ENCODE results near the gene DLG4.
A peak's percentile ranks its signal among the peaks of the same experiment; 100 is the strongest.

The DLG4 gene

DNA sequence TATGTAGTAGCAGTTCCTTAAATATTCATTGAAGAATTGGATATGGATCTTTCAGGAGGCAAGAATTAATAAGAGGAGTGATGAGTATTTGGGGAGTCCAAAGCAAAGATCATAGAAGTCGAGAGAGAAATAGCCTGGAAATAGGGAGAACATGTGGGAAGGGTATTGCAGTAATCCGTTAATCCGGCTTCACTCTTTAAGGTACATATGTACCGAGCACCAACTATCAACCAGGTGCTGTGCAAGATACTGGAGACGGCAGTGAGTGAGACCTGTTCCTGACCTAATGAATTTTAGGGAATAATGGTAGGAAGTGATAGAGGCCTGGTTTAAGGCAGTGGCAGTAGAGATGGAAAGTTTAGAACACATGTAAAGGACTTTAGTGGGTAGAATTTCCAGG lies 33.4 kb upstream of the DLG4 start:
- TF ChIP-seq, protein P1, sequence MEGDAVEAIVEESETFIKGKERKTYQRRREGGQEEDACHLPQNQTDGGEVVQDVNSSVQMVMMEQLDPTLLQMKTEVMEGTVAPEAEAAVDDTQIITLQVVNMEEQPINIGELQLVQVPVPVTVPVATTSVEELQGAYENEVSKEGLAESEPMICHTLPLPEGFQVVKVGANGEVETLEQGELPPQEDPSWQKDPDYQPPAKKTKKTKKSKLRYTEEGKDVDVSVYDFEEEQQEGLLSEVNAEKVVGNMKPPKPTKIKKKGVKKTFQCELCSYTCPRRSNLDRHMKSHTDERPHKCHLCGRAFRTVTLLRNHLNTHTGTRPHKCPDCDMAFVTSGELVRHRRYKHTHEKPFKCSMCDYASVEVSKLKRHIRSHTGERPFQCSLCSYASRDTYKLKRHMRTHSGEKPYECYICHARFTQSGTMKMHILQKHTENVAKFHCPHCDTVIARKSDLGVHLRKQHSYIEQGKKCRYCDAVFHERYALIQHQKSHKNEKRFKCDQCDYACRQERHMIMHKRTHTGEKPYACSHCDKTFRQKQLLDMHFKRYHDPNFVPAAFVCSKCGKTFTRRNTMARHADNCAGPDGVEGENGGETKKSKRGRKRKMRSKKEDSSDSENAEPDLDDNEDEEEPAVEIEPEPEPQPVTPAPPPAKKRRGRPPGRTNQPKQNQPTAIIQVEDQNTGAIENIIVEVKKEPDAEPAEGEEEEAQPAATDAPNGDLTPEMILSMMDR (IDR thresholded peaks at IDR 0.05; ENCODE audit: low read depth, low read length): no peak
- DNase-seq (ENCODE audit: low read depth in 2 of 2): no peak
- peak overlapping the region; percentile 73 to 89 for H3K4me3 ChIP-seq (replicated peaks in 1 of 2; ENCODE audit: low read depth in 2 of 2, low read length in 2 of 2)

DNA sequence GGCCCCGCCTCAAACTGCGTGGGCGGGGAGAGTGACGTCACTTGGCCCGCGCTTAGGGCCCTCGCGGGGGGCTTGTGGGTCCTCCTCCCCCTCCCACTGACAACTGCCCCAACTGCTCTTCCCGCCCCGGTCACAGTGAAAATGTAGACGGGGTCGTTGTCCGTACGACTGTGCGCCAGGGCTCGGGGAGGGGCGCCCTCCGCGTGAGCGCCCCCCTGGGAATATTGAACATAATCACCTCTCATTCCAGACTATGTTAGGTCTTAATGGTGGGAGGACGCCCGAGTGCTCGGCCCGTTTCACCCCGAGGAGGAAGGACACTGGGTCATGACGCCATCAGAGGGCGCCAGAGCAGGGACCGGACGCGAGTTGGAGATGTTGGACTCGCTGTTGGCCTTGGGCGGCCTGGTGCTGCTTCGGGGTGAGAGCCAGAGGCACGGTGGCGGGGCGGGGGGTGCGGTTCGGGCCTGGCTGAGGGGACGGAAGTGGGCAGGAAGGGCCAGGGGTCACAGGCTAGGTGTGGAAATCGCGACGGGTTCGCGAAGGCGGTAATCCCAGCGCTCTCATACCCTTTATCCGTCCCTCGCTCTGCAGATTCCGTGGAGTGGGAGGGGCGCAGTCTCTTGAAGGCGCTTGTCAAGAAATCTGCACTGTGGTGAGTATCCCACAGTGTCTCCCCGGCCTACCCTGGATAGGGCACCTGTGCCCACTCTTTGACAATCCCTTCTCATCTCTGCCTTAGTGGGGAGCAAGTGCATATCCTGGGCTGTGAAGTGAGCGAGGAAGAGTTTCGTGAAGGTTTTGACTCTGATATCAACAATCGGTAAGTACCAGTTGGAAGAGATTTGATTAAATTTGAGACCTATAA lies 32.8 kb upstream of the DLG4 start, which contains the start of gene ELP5:
Gene ELP5, plus strand, starts transcription at position 40 of the 868 bp plus-strand sequence. Its CDS starts 336 bp downstream, at position 376.
- peak within 1 kb of the TSS; percentile 83 to 89 for H3K4me3 ChIP-seq (replicated peaks in 1 of 2; ENCODE audit: low read depth in 2 of 2, low read length in 2 of 2)
- TF ChIP-seq, protein P1 (IDR thresholded peaks at IDR 0.05; ENCODE audit: low read depth, low read length): no peak
- DNase-seq (ENCODE audit: low read depth in 2 of 2): peak; percentile 96 to 97

DNA sequence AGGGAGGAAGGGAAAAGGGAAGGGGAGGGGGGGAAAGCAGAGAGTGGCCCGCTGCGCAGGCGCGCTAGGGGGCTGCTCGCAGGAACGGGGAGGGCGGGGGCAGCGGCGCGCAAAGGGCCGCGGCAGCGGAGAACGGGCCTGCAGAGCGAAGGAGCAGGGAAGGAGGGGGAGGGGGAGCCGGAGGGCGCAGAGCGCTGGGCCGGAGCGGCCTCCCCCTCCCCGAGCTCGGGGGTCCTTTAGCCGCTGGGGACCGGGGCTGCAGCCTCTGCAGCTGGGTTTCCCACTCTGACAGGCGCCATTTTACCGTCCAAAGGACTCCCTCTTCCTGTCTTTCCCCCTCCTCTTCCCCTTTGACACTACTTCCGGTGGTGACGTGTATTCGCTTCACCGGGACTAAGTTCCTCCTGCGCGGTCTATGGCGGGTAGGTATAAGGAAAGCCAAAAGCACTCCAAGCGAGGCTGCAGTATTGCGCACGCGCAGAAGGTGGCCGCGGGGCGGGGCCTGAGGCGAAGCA lies 32.1 kb upstream of the DLG4 start, which contains the start of gene CTDNEP1:
Gene CTDNEP1, minus strand, starts transcription at position 74 of the 515 bp plus-strand sequence. CDS start 438 bp downstream, outside the sequence.
- peak within 1 kb of the TSS; percentile 83 to 89 for H3K4me3 ChIP-seq (replicated peaks in 1 of 2; ENCODE audit: low read depth in 2 of 2, low read length in 2 of 2)
- TF ChIP-seq, protein P1 (IDR thresholded peaks at IDR 0.05; ENCODE audit: low read depth, low read length): no peak
- peak; percentile 100 for DNase-seq (ENCODE audit: low read depth in 2 of 2)

DNA sequence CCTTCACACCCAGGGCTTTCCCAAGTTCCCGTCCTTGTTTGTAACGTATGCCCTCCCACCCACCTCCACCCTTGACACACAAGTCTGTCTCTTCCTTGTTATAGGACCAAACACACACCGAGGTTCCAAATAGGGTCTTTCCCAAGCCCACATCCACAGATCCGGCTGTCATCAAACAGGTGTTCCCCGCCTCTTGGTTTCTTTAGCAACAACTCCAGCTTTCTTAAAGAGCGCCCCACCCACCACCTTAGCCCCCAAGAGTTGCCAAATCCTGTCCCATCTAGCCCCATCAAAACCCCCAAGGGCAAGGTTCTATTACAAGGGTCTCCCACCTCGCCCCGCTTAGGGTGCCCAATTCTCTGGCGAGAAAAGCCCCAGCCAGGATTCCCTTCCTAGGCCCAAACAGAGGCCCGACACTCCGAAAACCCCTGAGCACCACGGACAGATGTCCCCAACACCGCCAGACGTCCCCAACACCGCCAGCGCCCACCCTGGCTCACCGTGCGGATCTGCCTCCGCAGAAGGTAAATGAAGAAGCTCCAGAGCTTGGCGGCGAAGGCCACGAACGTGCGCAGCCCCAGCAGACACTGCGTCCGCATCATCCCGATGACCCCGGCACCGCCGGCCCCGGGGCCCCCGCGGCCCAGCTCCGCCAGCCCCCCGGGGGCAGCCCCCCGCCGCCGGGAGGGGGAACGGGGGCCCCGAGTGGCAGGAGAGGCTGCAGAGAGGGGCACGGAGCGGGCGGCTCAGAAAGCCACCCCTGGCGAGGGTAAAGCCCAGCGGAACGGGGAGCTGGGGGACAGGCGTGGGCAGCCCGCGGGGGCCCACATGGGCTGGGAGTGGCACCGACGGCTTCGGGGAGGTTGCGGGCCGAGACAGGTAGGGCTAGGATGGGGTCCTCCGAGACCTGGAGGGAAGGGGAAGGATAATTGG lies 31.3 kb upstream of the DLG4 start:
- H3K4me3 ChIP-seq (replicated peaks in 1 of 2; ENCODE audit: low read depth in 2 of 2, low read length in 2 of 2): peak overlapping the region; percentile 83 to 89
- no peak for DNase-seq (ENCODE audit: low read depth in 2 of 2)
- TF ChIP-seq, protein P1 (IDR thresholded peaks at IDR 0.05; ENCODE audit: low read depth, low read length): no peak

DNA sequence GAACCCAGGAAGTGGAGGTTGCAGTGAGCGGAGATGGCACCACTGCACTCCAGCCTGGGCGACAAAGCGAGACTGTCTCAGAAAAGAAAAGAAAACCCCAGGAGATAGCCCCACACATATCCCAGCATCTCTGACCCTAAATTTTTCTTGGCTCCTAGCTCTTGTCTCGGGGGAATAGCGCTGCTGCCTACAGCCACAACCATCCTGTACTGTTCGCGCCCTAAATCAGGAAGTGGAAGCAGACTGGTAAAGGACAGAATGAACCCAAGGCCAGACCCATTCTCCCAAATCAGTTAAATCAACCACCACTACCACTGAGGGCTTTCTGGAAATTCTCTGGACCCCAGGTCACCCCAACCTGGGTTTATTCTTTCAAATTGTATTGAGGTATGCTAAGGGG lies 30.2 kb upstream of the DLG4 start:
- TF ChIP-seq, protein P1 (IDR thresholded peaks at IDR 0.05; ENCODE audit: low read depth, low read length): no peak
- H3K4me3 ChIP-seq (replicated peaks in 1 of 2; ENCODE audit: low read depth in 2 of 2, low read length in 2 of 2): peak overlapping the region; percentile 83 to 89
- DNase-seq (ENCODE audit: low read depth in 2 of 2): no peak

DNA sequence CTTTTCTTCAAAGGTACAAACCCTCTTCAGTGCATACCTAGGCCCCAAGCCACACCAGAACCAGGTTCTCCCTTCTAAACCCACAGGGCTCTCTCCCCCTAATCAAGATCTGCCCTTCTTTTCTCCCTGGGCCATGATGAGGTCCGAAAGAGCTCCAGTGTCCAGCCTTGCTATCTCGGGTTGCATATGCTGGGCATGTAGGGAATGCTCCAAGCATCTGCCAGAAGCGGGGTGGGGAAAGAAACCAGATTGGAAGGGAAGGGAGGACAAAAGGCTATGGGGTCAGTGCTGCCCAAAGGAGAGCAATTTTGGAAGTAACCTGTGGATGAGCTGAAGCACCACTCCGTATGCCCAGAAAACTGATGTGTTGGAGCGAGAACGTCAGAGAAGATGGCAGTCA lies 29.6 kb upstream of the DLG4 start:
- TF ChIP-seq, protein P1 (IDR thresholded peaks at IDR 0.05; ENCODE audit: low read depth, low read length): no peak
- no peak for DNase-seq (ENCODE audit: low read depth in 2 of 2)
- H3K4me3 ChIP-seq (replicated peaks in 1 of 2; ENCODE audit: low read depth in 2 of 2, low read length in 2 of 2): no peak overlapping the region
